Panc1 (cell line): Measurements from ENCODE around the gene DUSP12. TPM values are rescaled to one million over a fixed set of nuclear protein-coding genes. Genes with fewer than 3 reads are reported as not detected.

Experiments used
- ATAC-seq: fragments of 200-7000 bp; cut with Tn5 transposase; 2 replicates; pipeline ENCODE4 v1.9.1; 2020; ENCODE audit warnings: mild to moderate bottlenecking, moderate library complexity
- BruUV-seq: library from RNA; stranded (reverse); fragments of 400-500 nt; replicated peaks from 2 replicates; lab custom pipeline; 2021; lab: Mats Ljungman, UMichigan
- CTCF ChIA-PET: fragments of 300-600 bp; sonication (Branson Sonifier 250); formaldehyde crosslinking; loops from one replicate; lab custom pipeline; 2022; ENCODE audit warnings: antibody characterized with exemption; lab: Charles Lee
- POLR2A ChIA-PET: fragments of 300-600 bp; sonication (Branson Sonifier 250); formaldehyde crosslinking; loops from one replicate; lab custom pipeline; 2022; ENCODE audit warnings: antibody characterized with exemption; lab: Charles Lee
- DNase-seq: peaks from one replicate; pipeline ENCODE4 v3.0.0-alpha.2; 2010; ENCODE audit warnings: low read depth, low spot score
- H3K27ac ChIP-seq: 2 replicates; pipeline ENCODE4 v1.5.1; 2011; ENCODE audit warnings: mild to moderate bottlenecking, low read length, inconsistent platforms
- H3K27me3 ChIP-seq: fragments of 200-500 bp; sonication (Bioruptor generic); 2 replicates; pipeline ENCODE4 v1.6.0; 2014; ENCODE audit warnings: low read length, inconsistent platforms; ENCODE audit not compliant: control insufficient read depth, insufficient read depth
- H3K36me3 ChIP-seq: fragments of 200-500 bp; sonication (Bioruptor generic); 2 replicates; pipeline ENCODE4 v1.5.1; 2014; ENCODE audit warnings: inconsistent platforms, mild to moderate bottlenecking, low read length, moderate library complexity; ENCODE audit not compliant: control insufficient read depth, insufficient read depth
- H3K4me1 ChIP-seq: 2 replicates; pipeline ENCODE4 v1.5.1; 2011; ENCODE audit warnings: inconsistent platforms, mild to moderate bottlenecking, low read length, moderate library complexity; ENCODE audit not compliant: control insufficient read depth, insufficient read depth
- H3K4me3 ChIP-seq, 2 experiments: 2 replicates each; pipeline ENCODE4 v1.5.1; 2011 to 2012; ENCODE audit warnings: low read depth in 2 of 2, low read length in 2 of 2, mild to moderate bottlenecking in 2 of 2, inconsistent platforms in 1 of 2, moderate library complexity in 1 of 2
- H3K9me3 ChIP-seq: fragments of 200-500 bp; sonication (Bioruptor generic); 2 replicates; pipeline ENCODE4 v1.5.1; 2014; ENCODE audit warnings: low read depth, mild to moderate bottlenecking, inconsistent platforms, low read length, moderate library complexity; ENCODE audit not compliant: control insufficient read depth, insufficient read depth
- CTCF ChIP-seq: fragments of 450-650 bp; IDR thresholded peaks from 2 replicates; pipeline ENCODE4 v1.5.1; 2017; ENCODE audit warnings: mild to moderate bottlenecking
- POLR2AphosphoS5 ChIP-seq: IDR thresholded peaks from 2 replicates; pipeline ENCODE4 v1.6.1; 2012; ENCODE audit warnings: mild to moderate bottlenecking, low read depth, low read length, moderate library complexity
- REST ChIP-seq, 2 experiments: IDR thresholded peaks; 2 replicates each; pipeline ENCODE4 v1.6.1; 2011 to 2012; ENCODE audit warnings: low read depth in 2 of 2, control low read depth in 1 of 2, low read length in 1 of 2, mild to moderate bottlenecking in 1 of 2, moderate library complexity in 1 of 2; ENCODE audit not compliant: insufficient read depth in 1 of 2
- SIN3A ChIP-seq: IDR thresholded peaks from 2 replicates; pipeline ENCODE4 v1.6.1; 2012; ENCODE audit warnings: low read depth, mild to moderate bottlenecking, low read length, moderate library complexity, borderline replicate concordance; ENCODE audit not compliant: insufficient read depth
- TCF7L2 ChIP-seq: IDR thresholded peaks from 2 replicates; pipeline ENCODE4 v1.6.1; 2011; ENCODE audit warnings: mild to moderate bottlenecking, low read depth, low read length, inconsistent platforms
- in situ Hi-C: cut with HindIII; loops from 2 replicates; pipeline ENCODE4 v1.10.0; 2016; ENCODE audit warnings: low sequenced_read_pairs, low pct_unique_long_range_greater_than_20kb
- intact Hi-C: fragments of 100-400 bp; cut with micrococcal nuclease; formaldehyde crosslinking; loops from one replicate; pipeline ENCODE4 v1.10.0; 2022; ENCODE audit not compliant: unreplicated experiment
- total RNA-seq: library from RNA; stranded (reverse); gene quantifications from one replicate; pipeline ENCODE4 v1.2.1, GENCODE V29; 2021; ENCODE audit not compliant: unreplicated experiment

Gene DUSP12
- total RNA-seq, 1 experiment from 2014 or later: 22.0 TPM

GRCh38 chr1:161720422-161720821, 29.2 kb upstream of the DUSP12 start:
- no peaks in the 10 kb centered on the region for H3K36me3 ChIP-seq
- in situ Hi-C loops: no loop called here
- H3K4me1 ChIP-seq: no peaks in the 10 kb centered on the region
- ChIA-PET POLR2A (no interaction called here), CTCF (no interaction called here)
- no peak for DNase-seq
- intact Hi-C loops: no loop called here
- no peak overlapping the region for H3K27ac ChIP-seq
- TF ChIP-seq POLR2AphosphoS5 (no peak), TCF7L2 (no peak), SIN3A (no peak), CTCF (no peak), REST (IDR thresholded peaks at IDR 0.05; ENCODE audit: insufficient read depth in 1 of 2, low read depth in 2 of 2, low read length in 1 of 2) (no peak)
- no TSS peak for BruUV-seq
- H3K4me3 ChIP-seq: no peak overlapping the region
- peaks cover 3% of the 10 kb centered on the region; the same call in 1 of the 2 replicates for H3K27me3 ChIP-seq
- H3K9me3 ChIP-seq: no peaks in the 10 kb centered on the region
- no peak for ATAC-seq

GRCh38 chr1:161720956-161721737, 28.4 kb upstream of the DUSP12 start, which contains the start of gene FCRLB:
TSS of gene FCRLB (plus strand) at chr1:161721544. CDS start at chr1:161722673, 1,129 bp downstream.
- TF ChIP-seq POLR2AphosphoS5: no peak
- no peak for TF ChIP-seq TCF7L2
- TF ChIP-seq REST (IDR thresholded peaks at IDR 0.05; ENCODE audit: insufficient read depth in 1 of 2, low read depth in 2 of 2, low read length in 1 of 2): no peak
- TF ChIP-seq CTCF: no peak
- BruUV-seq: no TSS peak
- Histone ChIP-seq H3K9me3 (no peaks in the 10 kb centered on the region), H3K4me1 (no peaks in the 10 kb centered on the region), H3K4me3 (no peak within 1 kb of the TSS), H3K27me3 (peaks cover 1% of the 10 kb centered on the region; the same call in 1 of the 2 replicates), H3K27ac (no peak within 1 kb of the TSS), H3K36me3 (no peaks in the 10 kb centered on the region; the same call in 1 of the 2 replicates)
- DNase-seq: no peak
- CTCF ChIA-PET: no interaction called here
- in situ Hi-C loops (no loop called here), intact Hi-C loops (no loop called here)
- ATAC-seq: no peak
- POLR2A ChIA-PET: no interaction called here
